GM18861 (cell line): ENCODE measurements around the gene HMGB1.
"Not testable (repeated sequence)": the region's sequence is repeated elsewhere in the genome, so short reads cannot be mapped to it uniquely, and the experiment has no call there.

Experiments
- ATAC-seq: cut with Tn5 transposase; IDR thresholded peaks from one replicate; pipeline ENCODE4 v1.9.1; 2021; ENCODE audit not compliant: unreplicated experiment

HMGB1 gene

GRCh38 chr13:30466841-30467252 lies 1.1 kb upstream of the HMGB1 start:
- no peak for ATAC-seq

- no peak for ATAC-seq
Observed at GRCh38 chr13:30466358-30466714, 600 bp upstream of the HMGB1 start.

GRCh38 chr13:30465343-30465592 lies 468 bp downstream of the HMGB1 start:
- ATAC-seq, result no peak

- peak; percentile 17 for ATAC-seq
Observed at GRCh38 chr13:30464496-30465342, 1.0 kb downstream of the HMGB1 start.

- peak; percentile 29 for ATAC-seq
Observed at GRCh38 chr13:30463787-30464495, 1.8 kb downstream of the HMGB1 start.

- ATAC-seq, result peak; percentile 24
Observed at GRCh38 chr13:30461279-30462066, 4.3 kb downstream of the HMGB1 start.

GRCh38 chr13:30457306-30457891 lies 8.3 kb downstream of the HMGB1 start:
- no peak for ATAC-seq

- no peak for ATAC-seq
Observed at GRCh38 chr13:30456290-30456689, 9.4 kb downstream of the HMGB1 start.

GRCh38 chr13:30454991-30455390 lies 10.7 kb downstream of the HMGB1 start:
- ATAC-seq, result no peak

GRCh38 chr13:30453727-30454126 lies 12.0 kb downstream of the HMGB1 start:
- ATAC-seq, result no peak

- not testable (repeated sequence) for ATAC-seq
Observed at GRCh38 chr13:30451476-30451875, 14.3 kb downstream of the HMGB1 start.

- ATAC-seq, result no peak
Observed at GRCh38 chr13:30450066-30450465, 15.7 kb downstream of the HMGB1 start.

GRCh38 chr13:30448441-30448840 lies 17.3 kb downstream of the HMGB1 start:
- ATAC-seq, result no peak

GRCh38 chr13:30446126-30446500 lies 19.6 kb downstream of the HMGB1 start:
- no peak for ATAC-seq

GRCh38 chr13:30443957-30444404 lies 21.8 kb downstream of the HMGB1 start:
- peak; percentile 37 for ATAC-seq

- peak; percentile 1 for ATAC-seq
Observed at GRCh38 chr13:30443491-30443890, 22.2 kb downstream of the HMGB1 start.

GRCh38 chr13:30442926-30443325 lies 22.8 kb downstream of the HMGB1 start:
- ATAC-seq, result peak; percentile 28

- ATAC-seq, result peak; percentile 34
Observed at GRCh38 chr13:30440910-30441703, 24.6 kb downstream of the HMGB1 start.

GRCh38 chr13:30438286-30438685 lies 27.4 kb downstream of the HMGB1 start:
- ATAC-seq, result no peak

- no peak for ATAC-seq
Observed at GRCh38 chr13:30437177-30437576, 28.6 kb downstream of the HMGB1 start.
